WERI-Rb-1 (cell line): ENCODE results near the gene RPTOR.

Source experiments
- DNase-seq: peaks from one replicate; pipeline ENCODE4 v3.0.0-alpha.2; 2020
- H3K27ac ChIP-seq: fragments of 250-450 bp; sonication (Bioruptor Pico); 2 replicates; pipeline ENCODE4 v1.5.1; 2020; ENCODE audit warnings: mild to moderate bottlenecking, moderate library complexity
- H3K27me3 ChIP-seq: fragments of 250-450 bp; sonication (Bioruptor Pico); 2 replicates; pipeline ENCODE4 v1.5.1; 2021; ENCODE audit warnings: mild to moderate bottlenecking, low read depth, moderate library complexity; ENCODE audit not compliant: insufficient read depth, severe bottlenecking
- H3K36me3 ChIP-seq: fragments of 250-450 bp; sonication (Bioruptor Pico); 2 replicates; pipeline ENCODE4 v1.5.1; 2020; ENCODE audit warnings: mild to moderate bottlenecking, moderate library complexity
- H3K4me3 ChIP-seq: 2 replicates; pipeline ENCODE4 v1.5.1; 2011; ENCODE audit warnings: low read depth, mild to moderate bottlenecking, control low read depth, low read length
- H3K9me3 ChIP-seq: fragments of 250-450 bp; sonication (Bioruptor Pico); 2 replicates; pipeline ENCODE4 v1.5.1; 2021; ENCODE audit warnings: mild to moderate bottlenecking, moderate library complexity; ENCODE audit not compliant: severe bottlenecking
- TF ChIP-seq, protein P1 (sequence below): IDR thresholded peaks from 2 replicates; pipeline ENCODE4 v1.5.1; 2011; ENCODE audit warnings: low read depth, mild to moderate bottlenecking, control low read depth, inconsistent platforms, low read length

The RPTOR gene

GRCh38 chr17:80892900-80893603 is 348.4 kb downstream of the RPTOR start:
- no peak overlapping the region for H3K27ac ChIP-seq
- no peak overlapping the region for H3K4me3 ChIP-seq
- no peaks in the 10 kb centered on the region for H3K27me3 ChIP-seq
- peaks cover 64% of the 10 kb centered on the region for H3K36me3 ChIP-seq
- H3K9me3 ChIP-seq = no peaks in the 10 kb centered on the region
- DNase-seq = no peak
- TF ChIP-seq, protein P1, sequence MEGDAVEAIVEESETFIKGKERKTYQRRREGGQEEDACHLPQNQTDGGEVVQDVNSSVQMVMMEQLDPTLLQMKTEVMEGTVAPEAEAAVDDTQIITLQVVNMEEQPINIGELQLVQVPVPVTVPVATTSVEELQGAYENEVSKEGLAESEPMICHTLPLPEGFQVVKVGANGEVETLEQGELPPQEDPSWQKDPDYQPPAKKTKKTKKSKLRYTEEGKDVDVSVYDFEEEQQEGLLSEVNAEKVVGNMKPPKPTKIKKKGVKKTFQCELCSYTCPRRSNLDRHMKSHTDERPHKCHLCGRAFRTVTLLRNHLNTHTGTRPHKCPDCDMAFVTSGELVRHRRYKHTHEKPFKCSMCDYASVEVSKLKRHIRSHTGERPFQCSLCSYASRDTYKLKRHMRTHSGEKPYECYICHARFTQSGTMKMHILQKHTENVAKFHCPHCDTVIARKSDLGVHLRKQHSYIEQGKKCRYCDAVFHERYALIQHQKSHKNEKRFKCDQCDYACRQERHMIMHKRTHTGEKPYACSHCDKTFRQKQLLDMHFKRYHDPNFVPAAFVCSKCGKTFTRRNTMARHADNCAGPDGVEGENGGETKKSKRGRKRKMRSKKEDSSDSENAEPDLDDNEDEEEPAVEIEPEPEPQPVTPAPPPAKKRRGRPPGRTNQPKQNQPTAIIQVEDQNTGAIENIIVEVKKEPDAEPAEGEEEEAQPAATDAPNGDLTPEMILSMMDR = no peak

DNA sequence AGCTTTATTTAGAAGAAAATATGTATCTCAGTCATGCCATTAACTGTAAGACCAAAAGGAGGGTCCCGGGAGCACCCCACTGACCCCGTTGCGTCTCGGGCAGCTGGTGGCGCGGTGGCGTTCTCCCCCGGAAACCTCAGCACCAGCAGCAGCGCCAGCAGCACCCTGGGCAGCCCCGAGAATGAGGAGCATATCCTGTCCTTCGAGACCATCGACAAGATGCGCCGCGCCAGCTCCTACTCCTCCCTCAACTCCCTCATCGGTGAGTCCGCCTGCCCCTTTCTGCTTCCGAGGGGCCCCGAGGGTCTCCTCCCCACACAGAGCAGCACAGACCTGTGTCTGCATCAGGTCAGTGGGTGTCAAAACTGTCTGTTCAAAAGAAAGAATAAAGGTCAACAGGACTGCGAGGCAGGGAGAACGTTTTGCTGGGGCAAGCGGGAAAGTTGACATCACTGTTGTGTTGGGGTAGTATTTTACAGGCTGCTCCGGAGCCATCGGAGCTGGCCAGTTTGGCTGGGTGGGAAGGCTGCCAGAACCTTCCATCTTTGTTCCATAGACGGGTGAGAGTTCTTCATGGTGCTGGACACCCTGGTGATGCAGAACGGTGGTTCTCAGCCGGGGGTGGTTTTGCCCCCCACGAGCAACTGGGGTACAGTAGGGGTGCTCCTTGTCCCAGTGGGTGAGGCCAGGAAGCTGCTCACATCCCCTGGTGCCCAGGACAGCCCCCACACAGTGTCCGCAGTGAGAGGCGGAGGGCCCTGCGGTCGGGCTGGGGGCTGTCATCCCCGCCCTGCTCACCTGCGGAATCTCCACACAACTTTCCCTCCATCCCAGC is 349.2 kb downstream of the RPTOR start:
- no peak overlapping the region for H3K4me3 ChIP-seq
- no peak for DNase-seq
- no peak overlapping the region for H3K27ac ChIP-seq
- no peaks in the 10 kb centered on the region for H3K9me3 ChIP-seq
- no peaks in the 10 kb centered on the region for H3K27me3 ChIP-seq
- H3K36me3 ChIP-seq = peaks cover 58% of the 10 kb centered on the region
- TF ChIP-seq, protein P1 = no peak

GRCh38 chr17:80894439-80894721 is 349.7 kb downstream of the RPTOR start:
- no peak for DNase-seq
- no peak overlapping the region for H3K27ac ChIP-seq
- no peaks in the 10 kb centered on the region for H3K27me3 ChIP-seq
- no peaks in the 10 kb centered on the region for H3K9me3 ChIP-seq
- H3K4me3 ChIP-seq = no peak overlapping the region
- TF ChIP-seq, protein P1 = no peak
- peaks cover 56% of the 10 kb centered on the region for H3K36me3 ChIP-seq

DNA sequence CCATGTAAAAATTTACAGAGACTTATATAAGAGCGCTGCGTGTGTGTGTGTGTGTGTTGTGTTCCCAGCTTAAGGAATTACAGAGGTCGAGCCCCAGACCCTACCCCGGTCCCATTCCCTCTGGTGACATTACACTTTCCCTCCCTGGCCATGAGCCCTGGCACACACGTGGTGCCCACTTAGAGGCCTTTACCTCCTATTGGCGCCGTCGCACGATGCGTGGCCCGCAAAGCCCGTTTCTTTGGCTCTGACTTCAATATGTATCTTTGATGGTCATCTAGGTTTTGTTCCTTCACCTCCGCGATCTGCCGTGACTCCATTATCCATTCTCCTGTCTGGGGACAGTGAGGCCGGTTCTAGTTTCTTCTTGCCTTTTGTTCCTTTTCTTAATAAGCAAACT is 350.1 kb downstream of the RPTOR start:
- Histone ChIP-seq H3K36me3 (peaks cover 58% of the 10 kb centered on the region), H3K27me3 (no peaks in the 10 kb centered on the region), H3K9me3 (no peaks in the 10 kb centered on the region), H3K4me3 (no peak overlapping the region), H3K27ac (no peak overlapping the region)
- TF ChIP-seq, protein P1 = no peak
- no peak for DNase-seq

DNA sequence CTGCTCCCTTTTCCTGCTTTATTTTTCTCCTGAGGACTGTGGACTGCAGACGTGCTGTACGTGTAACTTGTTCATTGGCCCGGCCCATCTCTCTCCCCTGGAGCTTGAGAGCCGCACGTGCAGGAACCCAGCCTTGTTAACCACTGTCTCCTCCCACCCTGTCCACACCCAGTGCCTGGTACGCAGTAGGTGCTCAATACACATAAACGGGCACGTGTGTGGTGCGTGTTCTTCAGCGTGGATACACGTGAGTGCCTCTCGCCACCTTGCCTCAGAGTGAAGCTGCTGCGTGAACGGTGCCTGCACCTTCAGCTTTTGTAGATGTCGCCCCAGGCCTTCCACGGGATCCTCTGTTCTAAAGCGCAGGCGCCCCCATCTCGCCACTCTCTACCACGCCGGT is 350.7 kb downstream of the RPTOR start:
- H3K9me3 ChIP-seq = no peaks in the 10 kb centered on the region
- H3K4me3 ChIP-seq = no peak overlapping the region
- H3K36me3 ChIP-seq = peaks cover 62% of the 10 kb centered on the region
- no peaks in the 10 kb centered on the region for H3K27me3 ChIP-seq
- TF ChIP-seq, protein P1 = no peak
- DNase-seq = no peak
- no peak overlapping the region for H3K27ac ChIP-seq
